Naive thymus-derived CD8-positive, alpha-beta T cell (primary cell): ENCODE results near the gene MINDY4B. TPM values are rescaled to one million over a fixed set of nuclear protein-coding genes. Genes with fewer than 3 reads are reported as not detected.

Experiments
- ATAC-seq, 2 donors: fragments of 150-1000 bp; cut with Tn5 transposase in 1 of 2; sonication (Bioruptor Pico), chemical (Tn5 transposase) in 1 of 2; 1 replicate in 1 of 2; 2 replicates in 1 of 2; pipeline ENCODE4 v1.10.0; 2021; ENCODE audit warnings: mild to moderate bottlenecking in 2 of 2, moderate library complexity in 2 of 2
- POLR2A ChIA-PET: fragments of 350-600 bp; sonication (Branson Sonifier 250); formaldehyde crosslinking; loops from one replicate; lab custom pipeline; 2021; ENCODE audit warnings: antibody characterized with exemption; lab: Charles Lee
- DNase-seq, 10 donors: peaks; one replicate each; pipeline versions ENCODE4 v3.0.0 to v3.0.0-alpha.2; 2020 to 2022
- H3K27ac Mint-ChIP-seq, 10 donors: one replicate each; pipeline ENCODE4 v1.8.0; 2020 to 2022; ENCODE audit warnings: mild to moderate bottlenecking in 10 of 10, mixed read lengths in 10 of 10, moderate library complexity in 4 of 10, inconsistent platforms in 1 of 10
- H3K27me3 Mint-ChIP-seq, 5 donors: one replicate each; pipeline ENCODE4 v1.8.0; 2021 to 2022; ENCODE audit warnings: mixed read lengths in 5 of 5
- H3K36me3 Mint-ChIP-seq, 3 donors: one replicate each; pipeline ENCODE4 v1.8.0; 2020 to 2022; ENCODE audit warnings: mixed read lengths in 3 of 3, mild to moderate bottlenecking in 2 of 3, inconsistent platforms in 1 of 3
- H3K4me1 Mint-ChIP-seq, 4 donors: one replicate each; pipeline ENCODE4 v1.8.0; 2021 to 2022; ENCODE audit warnings: mixed read lengths in 4 of 4
- H3K4me3 Mint-ChIP-seq, 10 donors: one replicate each; pipeline ENCODE4 v1.8.0; 2020 to 2022; ENCODE audit warnings: mild to moderate bottlenecking in 10 of 10, mixed read lengths in 10 of 10, moderate library complexity in 6 of 10, inconsistent platforms in 1 of 10
- H3K9me3 Mint-ChIP-seq, 9 donors: one replicate each; pipeline ENCODE4 v1.8.0; 2020 to 2022; ENCODE audit warnings: mixed read lengths in 9 of 9, mild to moderate bottlenecking in 3 of 9, inconsistent platforms in 1 of 9, moderate library complexity in 1 of 9
- polyA plus RNA-seq, 3 donors: library from polyadenylated mRNA; unstranded; fragments of 300-500 nt; fragmentation: Illumina TruSeq; gene quantifications; one replicate each; pipeline ENCODE4 v1.2.3, GENCODE V29; 2021
- total RNA-seq, 8 experiments: library from RNA in 2 of 8; stranded (reverse) in 2 of 8; gene quantifications; one replicate each; pipeline ENCODE4 v1.2.3 and lab custom pipeline; 2021 to 2026

Gene MINDY4B
- total and polyA plus RNA-seq, 5 experiments from 2014 or later, result not detected

DNA sequence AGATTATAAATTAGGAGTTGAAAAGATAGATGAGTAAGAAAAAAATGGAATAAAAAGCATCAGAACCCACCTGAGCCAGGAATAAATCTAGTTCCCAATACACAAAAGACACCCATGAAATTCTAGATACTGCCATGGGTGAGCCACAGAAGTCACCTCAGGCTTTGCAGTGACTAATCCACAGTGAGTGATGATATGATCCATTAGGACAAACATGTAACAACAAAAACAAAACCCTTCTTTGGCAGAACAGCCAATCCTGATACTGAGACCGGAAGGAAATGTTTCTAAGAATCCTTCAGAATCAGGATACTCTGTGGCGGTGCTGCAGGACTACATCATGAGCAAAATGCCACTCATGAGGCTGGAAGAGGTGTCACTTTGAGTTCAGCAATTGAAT, 15.0 kb upstream of the MINDY4B start:
- H3K4me3 Mint-ChIP-seq, result no peak overlapping the region
- no peak for DNase-seq
- H3K36me3 Mint-ChIP-seq, result no peaks in the 10 kb centered on the region
- H3K27me3 Mint-ChIP-seq, result peaks cover 7 to 33% (median 9%) of the 10 kb centered on the region in 5 donors
- ATAC-seq, result no peak
- H3K9me3 Mint-ChIP-seq, result no peaks in the 10 kb centered on the region
- POLR2A ChIA-PET, result no interaction called here
- H3K4me1 Mint-ChIP-seq, result peaks cover 0 to 3% (median under 1%) of the 10 kb centered on the region in 4 donors
- H3K27ac Mint-ChIP-seq, result no peak overlapping the region

GRCh38 chr3:150917951-150918350, 12.7 kb upstream of the MINDY4B start:
- POLR2A ChIA-PET, result no interaction called here
- H3K27ac Mint-ChIP-seq, result no peak overlapping the region
- DNase-seq (no peak), ATAC-seq (no peak)
- H3K9me3 Mint-ChIP-seq, result no peaks in the 10 kb centered on the region
- no peak overlapping the region for H3K4me3 Mint-ChIP-seq
- H3K36me3 Mint-ChIP-seq, result no peaks in the 10 kb centered on the region
- no peaks in the 10 kb centered on the region for H3K4me1 Mint-ChIP-seq
- H3K27me3 Mint-ChIP-seq, result peaks cover 4 to 31% (median 7%) of the 10 kb centered on the region in 5 donors

GRCh38 chr3:150913133-150913922, 8.1 kb upstream of the MINDY4B start:
- Mint-ChIP-seq H3K4me3 (no peak overlapping the region), H3K27ac (no peak overlapping the region), H3K36me3 (no peaks in the 10 kb centered on the region), H3K9me3 (no peaks in the 10 kb centered on the region), H3K27me3 (peaks cover 0 to 18% (median 11%) of the 10 kb centered on the region in 5 donors), H3K4me1 (no peaks in the 10 kb centered on the region)
- no peak for DNase-seq
- POLR2A ChIA-PET, result no interaction called here
- ATAC-seq, result no peak

- Mint-ChIP-seq H3K27me3 (peaks cover 3 to 21% (median 12%) of the 10 kb centered on the region in 5 donors), H3K4me3 (no peak overlapping the region), H3K36me3 (no peaks in the 10 kb centered on the region), H3K4me1 (no peaks in the 10 kb centered on the region), H3K27ac (no peak overlapping the region), H3K9me3 (no peaks in the 10 kb centered on the region)
- ATAC-seq, result no peak
- DNase-seq, result no peak
- POLR2A ChIA-PET, result no interaction called here
Measured at GRCh38 chr3:150912501-150912900, 7.3 kb upstream of the MINDY4B start.

GRCh38 chr3:150911771-150912170, 6.5 kb upstream of the MINDY4B start:
- Mint-ChIP-seq H3K4me3 (no peak overlapping the region), H3K27me3 (peaks cover 3 to 25% (median 16%) of the 10 kb centered on the region in 5 donors), H3K9me3 (no peaks in the 10 kb centered on the region), H3K27ac (no peak overlapping the region), H3K36me3 (no peaks in the 10 kb centered on the region), H3K4me1 (no peaks in the 10 kb centered on the region)
- DNase-seq, result no peak
- POLR2A ChIA-PET, result no interaction called here
- no peak for ATAC-seq

DNA sequence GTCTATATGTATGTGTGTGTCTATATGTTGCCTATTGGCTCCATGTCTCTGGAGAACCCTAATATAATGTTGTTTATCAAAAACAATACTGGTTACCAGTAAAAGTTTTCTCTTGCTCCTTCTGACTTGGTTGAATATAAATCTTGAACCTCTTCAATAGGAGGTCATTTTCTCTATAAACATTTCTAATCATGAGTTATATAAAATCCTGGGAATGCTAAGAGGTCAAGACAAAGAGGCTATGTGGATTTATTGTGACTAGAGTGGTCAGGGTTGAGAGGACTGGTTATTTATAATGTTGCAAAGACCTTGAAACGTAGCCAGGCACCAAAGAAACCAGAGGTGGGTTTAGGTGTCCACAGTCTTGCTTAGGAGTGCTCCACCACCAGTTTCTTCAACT, 1.2 kb upstream of the MINDY4B start:
- ATAC-seq, result no peak
- peaks cover 3 to 25% (median 21%) of the 10 kb centered on the region in 5 donors for H3K27me3 Mint-ChIP-seq
- no peak for DNase-seq
- no peaks in the 10 kb centered on the region for H3K4me1 Mint-ChIP-seq
- no peak overlapping the region for H3K27ac Mint-ChIP-seq
- POLR2A ChIA-PET, result no interaction called here
- H3K36me3 Mint-ChIP-seq, result no peaks in the 10 kb centered on the region
- H3K4me3 Mint-ChIP-seq, result no peak overlapping the region
- H3K9me3 Mint-ChIP-seq, result no peaks in the 10 kb centered on the region

GRCh38 chr3:150905746-150906145, 507 bp upstream of the MINDY4B start:
- POLR2A ChIA-PET, result no interaction called here

GRCh38 chr3:150902988-150903387, 2.3 kb downstream of the MINDY4B start:
- Mint-ChIP-seq H3K4me3 (no peak overlapping the region), H3K4me1 (no peaks in the 10 kb centered on the region), H3K27ac (no peak overlapping the region), H3K27me3 (peaks cover 3 to 19% (median 11%) of the 10 kb centered on the region in 5 donors), H3K36me3 (no peaks in the 10 kb centered on the region), H3K9me3 (no peaks in the 10 kb centered on the region)
- DNase-seq (no peak), ATAC-seq (no peak)
- POLR2A ChIA-PET, result no interaction called here

More at GRCh38 chr3:150905746-150906145, 507 bp upstream of the MINDY4B start:
- Mint-ChIP-seq H3K36me3 (no peaks in the 10 kb centered on the region), H3K4me3 (no peak overlapping the region), H3K27ac (no peak overlapping the region), H3K27me3 (peaks cover 3 to 25% (median 17%) of the 10 kb centered on the region in 5 donors), H3K9me3 (no peaks in the 10 kb centered on the region), H3K4me1 (no peaks in the 10 kb centered on the region)
- ATAC-seq, result no peak
- no peak for DNase-seq

GRCh38 chr3:150901793-150902192, 3.4 kb downstream of the MINDY4B start:
- no peaks in the 10 kb centered on the region for H3K9me3 Mint-ChIP-seq
- no peak overlapping the region for H3K4me3 Mint-ChIP-seq
- peaks cover 1 to 11% (median 7%) of the 10 kb centered on the region in 5 donors for H3K27me3 Mint-ChIP-seq
- no peaks in the 10 kb centered on the region for H3K36me3 Mint-ChIP-seq
- no peaks in the 10 kb centered on the region for H3K4me1 Mint-ChIP-seq
- no peak overlapping the region for H3K27ac Mint-ChIP-seq
- DNase-seq (no peak), ATAC-seq (no peak)
- POLR2A ChIA-PET, result no interaction called here

DNA sequence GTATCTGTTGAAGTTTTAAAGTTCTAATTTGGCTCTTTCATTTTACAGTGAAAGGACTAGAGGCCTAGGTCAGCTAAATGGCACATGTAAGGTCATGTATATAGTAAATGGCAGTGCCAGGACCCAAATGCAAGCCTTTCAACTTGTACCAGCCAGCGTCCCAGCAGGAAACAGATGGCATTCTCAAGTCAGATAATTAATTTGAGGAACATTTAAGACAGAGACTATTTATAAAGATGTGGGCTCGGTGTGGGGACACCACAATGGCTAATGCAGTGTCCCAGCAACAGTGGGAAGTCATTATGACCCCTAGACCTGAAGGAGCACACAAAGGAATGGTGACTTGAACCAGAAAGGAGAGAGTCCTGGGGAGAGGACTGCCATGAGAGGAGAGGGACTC, 6.1 kb downstream of the MINDY4B start:
- Mint-ChIP-seq H3K27me3 (peaks cover 0 to 6% (median 2%) of the 10 kb centered on the region in 5 donors), H3K4me3 (no peak overlapping the region), H3K27ac (no peak overlapping the region), H3K4me1 (no peaks in the 10 kb centered on the region), H3K36me3 (no peaks in the 10 kb centered on the region), H3K9me3 (no peaks in the 10 kb centered on the region)
- POLR2A ChIA-PET, result no interaction called here
- no peak for DNase-seq
- ATAC-seq, result no peak

GRCh38 chr3:150898046-150898754, 7.0 kb downstream of the MINDY4B start:
- no peaks in the 10 kb centered on the region for H3K4me1 Mint-ChIP-seq
- ATAC-seq (no peak), DNase-seq (no peak)
- no peaks in the 10 kb centered on the region for H3K9me3 Mint-ChIP-seq
- peaks cover 0 to 6% (median 2%) of the 10 kb centered on the region in 5 donors for H3K27me3 Mint-ChIP-seq
- no peaks in the 10 kb centered on the region for H3K36me3 Mint-ChIP-seq
- POLR2A ChIA-PET, result no interaction called here
- H3K4me3 Mint-ChIP-seq, result no peak overlapping the region
- no peak overlapping the region for H3K27ac Mint-ChIP-seq

DNA sequence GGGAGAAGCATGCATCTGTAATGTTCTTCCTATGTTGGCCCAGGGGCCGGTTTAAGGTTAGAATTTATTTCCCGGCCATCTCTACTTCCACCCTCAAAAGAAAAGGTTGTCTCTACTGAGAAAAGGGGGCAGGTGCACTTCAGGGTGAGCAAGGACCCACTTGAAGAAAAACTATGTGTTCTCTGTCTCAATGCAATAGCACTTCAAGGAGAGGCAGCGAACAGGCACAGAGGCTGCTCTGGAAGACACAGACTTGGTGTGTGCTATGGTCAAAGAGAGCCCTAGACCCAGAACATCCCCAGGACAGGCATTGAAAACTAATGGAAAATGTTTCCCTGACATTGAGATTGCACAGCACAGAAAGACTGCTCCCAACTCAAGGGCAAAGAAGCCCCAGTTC, 7.6 kb downstream of the MINDY4B start:
- ATAC-seq (no peak), DNase-seq (no peak)
- Mint-ChIP-seq H3K4me1 (no peaks in the 10 kb centered on the region), H3K27me3 (peaks cover 0 to 6% (median 1%) of the 10 kb centered on the region in 5 donors), H3K27ac (no peak overlapping the region), H3K4me3 (no peak overlapping the region), H3K9me3 (no peaks in the 10 kb centered on the region), H3K36me3 (no peaks in the 10 kb centered on the region)
- POLR2A ChIA-PET, result no interaction called here

GRCh38 chr3:150890831-150891230, 14.4 kb downstream of the MINDY4B start:
- peaks cover 0 to 9% (median 0%) of the 10 kb centered on the region in 9 donors for H3K9me3 Mint-ChIP-seq
- H3K4me1 Mint-ChIP-seq, result no peaks in the 10 kb centered on the region
- POLR2A ChIA-PET, result no interaction called here
- ATAC-seq (no peak), DNase-seq (no peak)
- H3K27me3 Mint-ChIP-seq, result peaks cover 0 to 9% (median 8%) of the 10 kb centered on the region in 5 donors
- H3K4me3 Mint-ChIP-seq, result no peak overlapping the region
- no peak overlapping the region for H3K27ac Mint-ChIP-seq
- H3K36me3 Mint-ChIP-seq, result peaks cover 0 to 4% (median 0%) of the 10 kb centered on the region in 3 donors
